HG02610 (cell line): ENCODE data around the gene ADH4.
"Not testable (repeated sequence)": the region's sequence is repeated elsewhere in the genome, so short reads cannot be mapped to it uniquely, and the experiment has no call there.

Experiments used
- ATAC-seq: cut with Tn5 transposase; IDR thresholded peaks from one replicate; pipeline ENCODE4 v1.9.1; 2021; ENCODE audit warnings: mild to moderate bottlenecking, moderate library complexity; ENCODE audit not compliant: unreplicated experiment

The ADH4 gene

DNA sequence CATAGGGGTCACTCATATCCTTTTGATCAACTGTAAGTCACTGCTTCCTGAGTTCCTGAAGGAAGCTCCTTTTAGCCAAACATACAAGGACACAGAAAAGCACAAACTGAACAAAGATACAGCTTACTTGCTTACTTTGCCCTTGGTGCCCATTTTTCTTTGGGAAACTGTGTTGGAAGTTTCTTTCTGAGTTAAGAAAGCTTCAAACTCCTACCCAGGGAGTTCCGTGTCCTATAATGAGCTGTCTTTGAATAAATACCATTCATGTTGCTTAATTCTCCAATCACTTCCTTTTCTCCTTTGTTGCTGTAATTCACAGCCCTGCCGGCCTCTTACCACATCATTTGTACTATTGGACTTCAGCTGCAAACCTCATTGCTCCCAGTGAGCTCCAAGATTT, at the start of gene ADH4:
Gene ADH4 (minus strand): TSS at position 228 of the 400 bp plus-strand sequence. CDS start 75 bp downstream, at position 153.
- no peak for ATAC-seq

DNA sequence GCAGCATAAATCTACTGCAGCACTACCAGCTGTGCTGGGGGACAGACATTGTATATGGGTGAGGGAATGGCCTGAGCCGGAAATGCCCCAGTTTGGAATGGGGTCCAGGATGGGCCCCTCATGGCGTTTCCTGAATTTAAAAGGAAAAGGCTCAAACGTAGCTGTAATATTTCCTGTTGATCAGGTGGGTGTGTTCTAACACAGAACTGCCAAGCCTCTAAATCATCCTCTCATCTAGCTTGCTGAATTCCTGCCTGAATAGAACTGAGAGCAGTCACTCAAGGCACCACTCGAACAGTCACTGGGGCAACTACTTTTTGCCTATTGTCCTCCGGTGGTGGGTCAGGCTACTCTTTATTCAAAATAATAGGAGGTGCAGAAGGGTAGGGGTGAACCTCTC, 46.2 kb upstream of the ADH4 start:
- no peak for ATAC-seq

DNA sequence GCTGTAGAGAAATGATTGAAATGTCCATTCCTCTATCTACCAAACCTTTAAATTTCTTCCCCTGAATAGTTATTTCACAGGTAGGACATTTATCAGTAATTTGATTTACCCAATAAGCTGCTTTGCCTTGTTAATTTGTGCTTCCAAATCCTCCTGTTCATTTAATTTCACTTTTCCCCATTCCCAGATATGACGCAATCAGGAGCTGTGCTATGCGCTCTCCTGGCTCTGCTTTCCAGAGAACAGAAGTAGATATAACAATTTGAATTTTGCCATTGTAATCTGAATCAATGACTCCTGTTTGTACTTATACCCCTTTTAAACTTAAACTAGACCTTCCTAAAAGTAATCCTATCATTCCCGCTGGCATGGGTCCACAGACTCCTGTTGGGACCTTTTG, 45.8 kb upstream of the ADH4 start:
- ATAC-seq: not testable (repeated sequence)

DNA sequence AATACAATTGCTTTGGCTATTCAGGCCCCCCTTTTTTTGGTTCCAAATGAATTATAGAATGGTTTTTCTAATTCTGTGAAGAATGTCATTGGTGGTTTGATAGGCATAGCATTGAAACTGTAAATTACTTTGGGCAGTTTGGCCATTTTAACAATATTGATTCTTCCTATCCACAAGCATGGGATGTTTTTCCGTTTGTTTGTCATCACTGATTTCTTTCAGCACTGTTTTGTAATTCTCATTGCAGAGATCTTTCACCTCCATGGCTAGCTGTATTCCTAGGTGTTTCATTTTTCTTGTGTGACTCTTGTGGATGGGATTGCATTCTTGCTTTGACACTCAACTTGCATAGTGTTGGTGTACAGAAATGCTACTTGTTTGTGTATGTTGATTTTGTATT, 41.9 kb upstream of the ADH4 start:
- ATAC-seq: no peak

DNA sequence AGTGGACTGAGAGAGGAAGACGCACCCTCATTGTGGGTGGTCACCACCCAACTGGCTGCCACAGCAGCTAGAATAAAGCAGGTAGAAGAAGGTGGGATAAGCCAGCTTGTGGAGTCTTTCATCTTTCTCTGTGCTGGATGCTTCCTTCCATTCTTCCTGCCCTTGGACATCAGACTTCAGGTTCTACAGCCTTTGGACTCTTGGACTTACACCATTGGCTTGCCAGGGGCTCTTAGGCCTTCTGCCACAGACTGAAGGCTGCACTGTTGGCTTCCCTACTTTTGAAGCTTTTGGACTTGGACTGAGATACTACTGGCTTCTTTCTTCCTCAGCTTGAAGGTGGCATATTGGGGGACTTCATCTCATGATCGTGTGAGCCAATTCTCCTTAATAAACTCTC, 41.5 kb upstream of the ADH4 start:
- no peak for ATAC-seq

DNA sequence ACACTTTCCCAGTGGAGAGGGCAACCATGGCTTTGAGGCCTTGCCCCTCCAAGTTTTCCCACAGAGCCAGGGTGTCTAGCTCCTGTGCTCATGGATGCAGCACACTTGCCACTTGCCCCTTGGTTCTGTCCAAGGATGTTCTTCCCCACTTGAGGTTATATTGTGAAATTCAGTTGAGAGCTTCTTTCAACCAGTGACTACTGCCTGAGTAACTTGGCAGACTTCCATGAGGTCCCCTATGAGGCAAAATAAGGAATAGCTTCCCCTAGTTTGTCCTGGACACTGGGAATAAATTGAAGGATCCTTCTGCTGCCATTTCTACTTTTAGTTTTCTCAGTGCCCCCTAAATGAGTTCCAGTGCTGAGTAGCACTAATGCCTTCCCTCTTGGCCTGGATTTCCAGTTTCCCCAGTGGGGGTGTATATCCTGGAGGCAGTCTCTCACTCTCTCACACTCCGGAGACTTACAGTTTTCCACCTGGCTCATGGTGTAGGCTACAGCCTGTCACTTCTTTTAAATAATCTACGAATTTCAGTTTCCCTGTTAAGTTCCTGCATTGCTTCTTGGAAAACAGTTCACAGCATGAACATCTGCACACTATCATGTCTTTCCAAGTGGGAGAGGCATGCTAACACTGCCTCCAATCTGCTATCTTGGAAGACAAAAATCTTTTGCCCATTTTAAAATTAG, 36.4 kb upstream of the ADH4 start:
- no peak for ATAC-seq

DNA sequence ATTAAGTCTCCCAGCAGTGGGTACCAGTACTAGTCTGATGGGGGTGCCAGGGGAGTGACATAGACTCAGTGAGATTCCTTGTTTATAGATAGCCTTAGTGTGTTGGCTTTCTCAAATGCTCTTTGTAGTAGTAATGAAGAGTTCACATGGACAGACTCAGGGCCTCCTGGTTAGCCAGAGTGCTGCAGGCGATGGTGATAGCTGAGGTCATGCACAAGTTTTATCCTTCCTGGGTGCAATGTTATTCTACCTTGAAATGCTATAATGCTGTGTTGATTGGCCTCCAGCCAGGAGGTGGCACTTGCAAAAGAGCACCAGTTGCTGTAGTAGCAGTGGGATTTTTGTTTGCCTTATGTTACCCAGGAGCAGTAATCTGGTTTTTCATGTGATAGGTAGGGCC, 35.5 kb upstream of the ADH4 start:
- no peak for ATAC-seq

DNA sequence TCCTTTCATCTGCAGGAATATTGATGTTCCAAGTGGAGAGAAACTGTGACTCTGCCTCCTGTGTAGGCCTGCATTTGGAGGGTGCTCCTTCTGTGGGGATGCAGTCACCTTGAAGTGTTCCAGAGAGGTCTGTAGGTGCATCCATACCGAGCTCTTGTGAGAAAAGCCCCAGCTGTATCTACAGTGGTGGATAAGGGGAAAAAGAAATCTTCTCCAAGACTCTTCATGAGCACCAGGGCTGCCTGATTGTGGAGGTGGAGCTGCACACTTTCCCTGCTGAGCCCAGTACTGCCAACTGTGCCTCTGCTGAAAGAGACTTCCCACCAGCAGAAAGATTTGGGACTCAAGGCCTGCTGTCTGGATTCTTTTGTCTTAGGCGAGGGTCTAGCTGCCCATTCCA, 35.1 kb upstream of the ADH4 start:
- no peak for ATAC-seq

DNA sequence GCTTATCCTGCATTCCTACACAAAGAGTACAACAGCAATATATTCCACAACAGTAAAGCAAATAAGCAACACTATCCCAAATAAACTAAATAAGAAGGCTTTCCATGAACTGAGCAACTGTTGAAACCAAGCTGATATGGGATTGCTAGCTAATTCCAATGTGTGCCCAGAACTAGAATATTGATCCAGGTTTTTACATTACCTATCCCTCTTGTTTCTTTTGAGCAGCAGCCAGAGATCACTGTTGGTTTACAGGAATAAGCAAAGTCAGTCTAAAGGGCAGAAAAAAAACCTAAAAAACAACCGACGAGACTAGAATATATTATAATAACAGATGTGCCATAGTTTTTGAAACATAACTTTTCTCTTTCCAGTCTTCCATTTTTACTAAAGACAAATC, 22.4 kb upstream of the ADH4 start:
- no peak for ATAC-seq

DNA sequence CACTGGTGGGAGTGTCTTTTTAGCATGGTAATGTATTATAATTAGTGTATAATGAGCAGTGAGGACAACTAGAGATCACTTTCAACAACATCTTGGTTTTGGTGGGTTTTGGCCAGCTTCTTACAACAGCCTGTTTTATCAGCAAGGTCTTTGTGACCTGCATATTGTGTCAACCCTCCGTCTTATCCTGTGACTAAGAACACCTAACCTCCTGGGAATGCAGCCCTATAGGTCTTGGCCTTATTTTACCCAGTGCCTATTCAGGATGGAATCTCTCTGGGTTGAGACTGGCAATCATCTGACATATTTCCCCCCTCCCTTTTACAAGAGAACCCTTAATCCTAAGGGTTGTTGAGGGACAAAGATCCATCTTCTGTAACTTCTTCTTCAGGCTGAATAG, 21.9 kb upstream of the ADH4 start:
- no peak for ATAC-seq

DNA sequence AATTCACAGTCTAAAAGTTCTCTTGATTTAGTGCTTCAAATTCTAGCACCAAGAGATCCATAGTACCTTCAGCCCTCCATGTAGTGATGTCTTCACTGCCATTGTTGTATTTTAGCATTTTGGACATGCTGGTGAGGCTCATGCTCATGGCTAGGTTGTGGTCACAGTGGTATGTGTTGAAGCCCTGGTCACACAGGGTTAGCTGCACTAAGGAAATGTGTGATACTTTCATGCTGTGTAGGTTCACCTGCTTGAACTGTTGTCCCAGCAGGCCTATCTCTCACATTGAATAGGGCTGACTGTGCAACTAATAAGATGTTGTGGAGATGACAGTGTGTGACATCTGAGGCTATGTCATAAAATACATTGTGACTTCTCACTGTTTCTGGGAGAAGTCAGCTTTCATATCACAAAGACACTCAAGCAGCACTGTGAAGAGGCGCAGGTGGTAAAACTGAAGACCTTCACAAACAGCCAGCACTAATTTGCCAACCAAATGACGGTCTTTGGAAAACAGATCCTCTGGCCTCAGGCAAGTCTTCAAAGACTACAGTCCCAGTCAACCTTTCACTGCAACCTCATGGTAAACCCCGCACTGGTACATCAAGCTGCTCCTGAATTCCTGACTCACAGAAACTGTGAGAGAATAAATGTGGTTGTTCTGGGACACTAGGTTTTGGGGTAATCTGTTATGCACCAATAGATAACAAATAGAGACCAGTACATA, 17.4 kb upstream of the ADH4 start:
- no peak for ATAC-seq

DNA sequence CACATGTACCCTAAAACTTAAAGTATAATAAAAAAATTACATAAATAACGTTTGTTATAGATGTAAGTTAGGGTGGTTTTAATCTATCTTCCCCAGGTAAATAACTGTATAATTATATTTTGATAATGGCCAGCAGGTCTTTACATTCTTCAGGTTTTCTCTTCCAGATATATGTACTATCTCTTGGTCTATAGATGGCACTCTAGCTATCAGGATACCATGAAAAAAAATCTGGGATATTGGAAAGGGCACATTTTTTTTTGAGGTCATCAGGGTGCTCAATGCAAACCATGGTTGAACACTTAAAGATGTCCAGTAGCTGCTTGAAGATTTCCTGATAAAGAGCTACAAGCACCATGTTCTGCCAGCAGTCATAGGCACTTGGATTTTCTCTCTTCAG, 15.6 kb upstream of the ADH4 start:
- ATAC-seq: no peak

DNA sequence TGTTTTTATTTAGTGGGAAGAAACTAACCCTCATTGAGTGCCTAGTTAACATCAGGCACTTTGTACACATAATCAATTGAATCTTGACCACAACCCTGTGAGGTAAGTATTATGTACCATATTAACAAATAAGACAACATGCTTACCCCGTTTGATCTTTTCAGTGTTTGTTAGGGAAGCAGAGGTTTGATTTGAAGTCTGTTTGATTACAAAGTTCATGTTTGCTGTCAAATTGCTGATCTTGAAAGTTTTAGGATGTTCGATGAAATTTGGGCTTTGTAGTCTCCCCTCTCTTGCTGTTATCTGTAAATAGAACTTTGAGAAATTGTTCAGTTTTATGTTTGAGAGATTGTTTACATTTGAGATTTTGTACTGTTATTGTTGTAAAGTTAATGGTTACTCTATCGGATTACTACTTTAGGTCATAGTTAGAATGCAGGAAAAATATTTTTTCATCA, 13.4 kb upstream of the ADH4 start:
- ATAC-seq: no peak

DNA sequence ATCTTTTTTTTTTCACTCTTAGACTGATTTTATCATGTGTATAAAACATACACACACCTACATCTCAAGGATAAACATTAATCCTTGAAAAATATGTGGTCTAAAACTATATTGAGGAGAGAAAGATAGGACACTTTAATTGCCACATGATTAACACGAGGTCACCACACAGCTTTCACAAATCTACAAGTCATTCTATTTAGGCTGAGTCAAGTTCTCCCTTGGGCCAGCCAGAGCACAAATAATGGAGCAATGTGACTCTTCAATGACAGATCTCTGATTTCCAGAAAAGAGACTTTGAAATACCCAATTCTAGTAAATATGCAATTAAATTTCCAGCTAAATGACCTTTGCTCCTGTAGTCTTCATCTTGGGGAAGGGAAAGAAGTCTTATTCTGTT, 12.9 kb upstream of the ADH4 start:
- ATAC-seq: no peak

DNA sequence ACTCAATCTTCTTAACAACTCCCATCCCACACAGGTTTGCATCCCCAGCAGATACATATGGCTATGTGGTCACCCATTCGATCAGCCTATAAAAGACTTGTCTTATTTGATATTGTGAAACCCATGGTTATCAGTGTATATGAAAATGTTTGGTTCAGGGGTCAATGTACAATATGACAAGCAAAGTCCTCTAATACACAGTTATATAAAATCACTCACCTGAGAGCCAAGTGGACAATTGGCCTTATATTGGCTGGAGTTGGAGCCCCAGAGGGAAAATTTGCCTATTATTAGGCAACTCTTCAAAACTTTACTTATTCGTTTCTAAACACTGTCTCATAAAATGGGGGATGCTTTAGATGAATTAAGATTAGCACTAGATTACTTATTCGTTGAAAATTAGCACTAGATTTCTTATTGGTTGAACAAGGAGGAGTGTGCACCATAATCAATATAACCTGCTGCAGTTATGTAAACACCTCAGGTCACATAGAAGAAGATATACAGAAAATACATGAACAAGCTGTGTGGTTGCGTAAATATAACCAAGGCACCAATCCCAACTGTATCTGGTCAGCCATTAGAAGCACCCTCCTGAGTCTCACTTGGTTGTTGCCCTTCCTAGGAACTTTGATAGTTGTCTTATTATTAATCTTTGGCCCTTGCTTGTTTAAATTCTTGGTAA, 10.7 kb upstream of the ADH4 start:
- ATAC-seq: no peak

DNA sequence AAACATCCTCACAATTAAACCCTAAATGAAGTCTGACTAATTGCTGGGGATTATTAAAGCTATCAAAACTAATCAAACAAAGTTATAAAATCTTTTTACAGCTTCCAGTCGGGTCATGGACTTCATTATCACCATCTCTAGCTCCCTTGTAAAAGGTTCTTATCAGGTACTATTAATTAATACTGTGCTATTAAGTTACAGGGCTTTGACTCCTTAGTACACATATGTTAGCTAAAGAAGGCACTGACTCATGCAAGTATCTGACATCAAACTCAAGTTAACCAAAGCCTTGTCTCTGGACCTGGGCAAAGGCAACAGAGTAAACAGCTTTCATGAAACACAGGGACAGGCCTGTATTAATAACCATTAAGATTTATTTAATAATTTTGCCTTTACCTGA, 7.9 kb upstream of the ADH4 start:
- no peak for ATAC-seq

DNA sequence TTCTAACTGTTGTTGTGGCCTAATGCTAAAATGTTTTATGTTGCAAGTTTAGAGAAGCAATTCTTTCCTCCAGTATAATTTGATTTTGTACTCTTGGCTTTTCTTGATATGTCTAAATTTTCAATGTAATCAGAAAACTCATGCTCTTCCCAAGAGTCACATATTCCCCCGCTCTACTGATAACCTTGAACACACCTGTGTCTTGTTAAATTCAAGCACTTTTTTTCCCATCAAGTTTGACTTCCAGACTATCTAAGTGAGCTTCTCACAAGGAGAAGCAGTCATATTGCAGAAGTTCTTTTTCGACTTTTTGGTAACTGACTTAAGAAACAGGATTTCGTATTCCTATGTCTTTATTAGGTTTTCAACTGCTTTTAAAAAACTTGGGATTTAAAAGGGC, 7.4 kb upstream of the ADH4 start:
- ATAC-seq: no peak

DNA sequence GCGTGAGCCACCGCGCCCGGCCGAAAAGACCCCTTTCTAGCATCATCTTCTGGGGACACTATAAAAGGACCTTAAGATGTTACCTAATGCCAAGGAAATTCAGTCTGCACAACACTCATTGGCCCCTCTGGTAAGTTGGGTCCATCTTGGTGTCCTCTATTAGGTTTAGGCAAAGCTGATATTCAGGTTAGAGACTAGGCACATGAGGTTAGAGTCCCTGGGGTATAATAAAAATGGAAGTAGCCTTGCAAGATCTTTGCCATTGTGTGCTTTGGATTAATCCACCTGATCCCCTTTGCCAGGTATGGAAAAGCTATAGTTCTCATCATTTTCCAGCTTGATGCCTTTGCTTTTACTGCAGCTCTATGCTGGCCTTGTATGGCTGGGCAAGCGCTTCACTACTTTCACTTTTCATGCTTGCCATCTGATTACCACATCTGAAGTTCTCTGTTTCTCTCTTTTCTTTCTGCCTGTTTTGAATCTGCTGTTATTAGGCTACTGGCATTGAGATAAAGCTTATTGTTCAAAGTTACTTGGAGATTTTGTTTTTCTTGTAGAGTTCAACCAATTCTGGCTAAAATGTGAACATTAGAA, 5.4 kb upstream of the ADH4 start:
- ATAC-seq: no peak

DNA sequence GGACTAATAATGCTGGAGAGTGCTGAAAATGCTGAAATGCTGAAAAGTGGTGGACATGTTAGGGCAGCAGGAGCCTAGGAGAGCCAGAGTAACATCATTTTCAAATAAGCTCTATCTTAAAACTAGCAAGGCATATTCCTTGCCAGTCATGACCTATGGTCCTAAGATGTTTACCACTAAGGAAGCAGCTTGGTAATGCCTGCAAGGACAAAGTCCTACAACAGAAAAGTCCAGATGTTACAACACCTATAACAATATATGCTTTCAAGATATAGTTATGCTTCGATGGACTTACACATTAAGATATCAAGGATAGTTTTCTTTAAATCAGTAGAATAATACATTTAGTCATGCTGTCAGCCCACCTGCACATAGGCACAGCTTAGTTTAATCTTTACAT, 4.5 kb upstream of the ADH4 start:
- no peak for ATAC-seq

DNA sequence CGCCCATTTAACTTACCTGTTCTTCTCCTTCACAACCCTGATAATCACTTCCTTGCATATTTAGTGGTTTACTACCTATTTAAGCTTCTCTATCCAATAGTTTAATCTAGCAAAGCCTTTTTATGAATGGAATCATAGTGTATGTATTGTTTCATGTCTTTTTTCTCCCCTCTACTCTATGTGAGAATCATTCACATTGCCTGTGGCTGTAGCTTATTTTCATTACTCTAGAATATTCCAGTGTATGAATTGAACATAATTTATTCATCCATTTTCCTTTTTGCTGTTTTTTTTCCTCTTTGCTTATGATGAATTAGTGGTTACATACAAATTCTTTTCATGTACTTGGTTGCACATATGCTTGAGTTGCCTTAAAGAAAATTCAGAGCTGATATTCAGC, 490 bp upstream of the ADH4 start:
- ATAC-seq: no peak

DNA sequence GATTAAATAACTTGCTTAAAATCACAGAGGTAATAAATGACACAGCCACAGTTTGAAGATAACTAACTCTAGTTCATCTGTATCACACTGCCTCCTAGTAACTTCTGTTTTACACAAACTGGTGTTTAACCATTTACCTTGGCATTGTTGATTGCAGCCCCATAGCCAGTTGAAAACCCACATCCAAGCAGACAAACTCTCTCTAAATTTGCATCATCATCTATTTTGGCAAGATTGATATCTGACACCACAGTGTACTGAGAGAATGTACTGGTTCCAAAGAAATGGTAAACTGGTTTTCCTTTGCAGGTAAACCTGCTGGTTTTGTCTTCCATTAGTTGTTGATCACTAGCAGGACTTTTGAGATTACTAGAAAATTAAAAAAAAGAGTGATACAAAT, 7.8 kb downstream of the ADH4 start:
- ATAC-seq: no peak
